Activated CD4-positive, alpha-beta T cell treated with anti-CD3 and anti-CD28 coated beads, Interleukin-2, amount 10 ng/mL, durations not matched to agents 7 days and 5 days (primary cell): ENCODE results near the gene KRI1. TPM values are rescaled to one million over a fixed set of nuclear protein-coding genes. Genes with fewer than 3 reads are reported as not detected.
"Not testable (repeated sequence)": the region's sequence is repeated elsewhere in the genome, so short reads cannot be mapped to it uniquely, and the experiment has no call there.

Source experiments
- CTCF ChIA-PET: fragments of 350-600 bp; sonication (Branson Sonifier 250); formaldehyde crosslinking; loops from one replicate; lab custom pipeline; 2021; ENCODE audit warnings: antibody characterized with exemption; lab: Charles Lee
- POLR2A ChIA-PET: fragments of 350-600 bp; sonication (Branson Sonifier 250); formaldehyde crosslinking; loops from one replicate; lab custom pipeline; 2021; ENCODE audit warnings: antibody characterized with exemption; lab: Charles Lee
- DNase-seq: peaks from one replicate; pipeline ENCODE4 v3.0.0-alpha.2; 2020
- H3K27ac Mint-ChIP-seq: one replicate; pipeline ENCODE4 v1.8.0; 2021; ENCODE audit warnings: mild to moderate bottlenecking, moderate library complexity, mixed read lengths
- H3K27me3 Mint-ChIP-seq: one replicate; pipeline ENCODE4 v1.8.0; 2021; ENCODE audit warnings: mixed read lengths
- H3K36me3 Mint-ChIP-seq: one replicate; pipeline ENCODE4 v1.8.0; 2021; ENCODE audit warnings: low read depth, mixed read lengths
- H3K4me1 Mint-ChIP-seq: one replicate; pipeline ENCODE4 v1.8.0; 2021; ENCODE audit warnings: mixed read lengths
- H3K4me3 Mint-ChIP-seq: one replicate; pipeline ENCODE4 v1.8.0; 2021; ENCODE audit warnings: mild to moderate bottlenecking, moderate library complexity, mixed read lengths
- H3K9me3 Mint-ChIP-seq: one replicate; pipeline ENCODE4 v1.8.0; 2021; ENCODE audit warnings: mixed read lengths
- total RNA-seq, 2 experiments: library from RNA; stranded (reverse); gene quantifications; one replicate each; pipeline ENCODE4 v1.2.3, GENCODE V29; 2021

The KRI1 gene
- total RNA-seq, 2 experiments from 2014 or later = 68.1 to 78.4 TPM

GRCh38 chr19:10554760-10555609 is 10.8 kb downstream of the KRI1 start:
- ChIA-PET CTCF (interaction anchor here (0.6 to 2.3 kb wide), 9 partner anchors 9 to 175 kb away, joined by 3 to 8 read pairs (median 4); partner anchors contain the start of genes DNM2 and TYK2), POLR2A (no interaction called here)
- no peak for DNase-seq
- Mint-ChIP-seq H3K4me1 (peaks cover 63% of the 10 kb centered on the region), H3K9me3 (no peaks in the 10 kb centered on the region), H3K27me3 (no peaks in the 10 kb centered on the region), H3K4me3 (peak overlapping the region; percentile 70), H3K36me3 (peaks cover 76% of the 10 kb centered on the region), H3K27ac (peak overlapping the region; percentile 96)

- H3K9me3 Mint-ChIP-seq = no peaks in the 10 kb centered on the region
- ChIA-PET CTCF (interaction anchor here (0.6 to 3.2 kb wide), 13 partner anchors 9 to 163 kb away, joined by 3 to 14 read pairs (median 4); partner anchors contain the start of genes DNM2 and KRI1), POLR2A (interaction anchor here (0.5 kb wide), 1 partner anchor 58 kb away, joined by 4 read pairs; no protein-coding TSS in a partner anchor)
- peaks cover 63% of the 10 kb centered on the region for H3K4me1 Mint-ChIP-seq
- peaks cover 73% of the 10 kb centered on the region for H3K36me3 Mint-ChIP-seq
- H3K27ac Mint-ChIP-seq = peak overlapping the region; percentile 96
- DNase-seq = peak; percentile 84
- H3K4me3 Mint-ChIP-seq = peak overlapping the region; percentile 70
- no peaks in the 10 kb centered on the region for H3K27me3 Mint-ChIP-seq
Observed at GRCh38 chr19:10553943-10554381, 11.8 kb downstream of the KRI1 start.

- ChIA-PET POLR2A (no interaction called here), CTCF (interaction anchor here (0.6 to 3.2 kb wide), 20 partner anchors 8 to 164 kb away, joined by 3 to 14 read pairs (median 4); partner anchors contain the start of genes DNM2 and KRI1)
- peaks cover 72% of the 10 kb centered on the region for H3K36me3 Mint-ChIP-seq
- peaks cover 60% of the 10 kb centered on the region for H3K4me1 Mint-ChIP-seq
- no peaks in the 10 kb centered on the region for H3K27me3 Mint-ChIP-seq
- H3K27ac Mint-ChIP-seq = peak overlapping the region; percentile 96
- H3K9me3 Mint-ChIP-seq = no peaks in the 10 kb centered on the region
- DNase-seq = no peak
- peak overlapping the region; percentile 70 for H3K4me3 Mint-ChIP-seq
Observed at GRCh38 chr19:10553087-10553667, 12.6 kb downstream of the KRI1 start.

GRCh38 chr19:10552510-10553053 is 13.2 kb downstream of the KRI1 start:
- peaks cover 67% of the 10 kb centered on the region for H3K36me3 Mint-ChIP-seq
- DNase-seq = no peak
- CTCF ChIA-PET = interaction anchor here (0.6 to 3.2 kb wide), 17 partner anchors 8 to 153 kb away, joined by 3 to 14 read pairs (median 4); partner anchors contain the start of gene KRI1
- peak overlapping the region; percentile 96 for H3K27ac Mint-ChIP-seq
- peaks cover 58% of the 10 kb centered on the region for H3K4me1 Mint-ChIP-seq
- peak overlapping the region; percentile 30 for H3K4me3 Mint-ChIP-seq
- POLR2A ChIA-PET = no interaction called here
- H3K9me3 Mint-ChIP-seq = no peaks in the 10 kb centered on the region
- no peaks in the 10 kb centered on the region for H3K27me3 Mint-ChIP-seq

DNA sequence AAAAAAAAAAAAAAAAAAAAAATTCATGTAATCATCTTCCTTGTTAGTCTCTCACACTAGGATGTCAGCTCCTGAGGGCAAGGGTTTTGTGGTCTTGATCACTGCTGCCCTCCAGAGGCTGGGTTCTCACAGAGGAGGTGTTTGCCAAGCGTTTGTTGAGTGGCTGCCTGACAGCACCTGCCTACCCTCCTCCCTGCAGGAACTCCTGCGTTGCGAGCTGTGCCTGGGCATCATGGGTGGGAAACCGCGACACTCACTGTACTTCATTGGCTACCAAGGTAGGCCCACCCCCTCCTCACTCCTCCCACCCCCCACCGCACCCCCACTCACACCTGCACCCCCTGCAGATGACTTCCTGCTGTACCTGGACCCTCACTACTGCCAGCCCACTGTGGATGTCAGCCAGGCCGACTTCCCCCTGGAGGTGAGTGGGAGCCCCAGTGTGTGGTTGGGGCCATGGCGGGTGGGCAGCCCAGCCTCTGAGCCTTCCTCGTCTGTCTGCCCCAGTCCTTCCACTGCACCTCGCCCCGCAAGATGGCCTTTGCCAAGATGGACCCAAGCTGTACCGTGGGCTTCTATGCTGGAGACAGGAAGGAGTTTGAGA is 14.0 kb downstream of the KRI1 start:
- Mint-ChIP-seq H3K4me1 (peaks cover 61% of the 10 kb centered on the region), H3K27ac (peak overlapping the region; percentile 71), H3K27me3 (no peaks in the 10 kb centered on the region), H3K4me3 (no peak overlapping the region), H3K9me3 (no peaks in the 10 kb centered on the region), H3K36me3 (peaks cover 70% of the 10 kb centered on the region)
- CTCF ChIA-PET = interaction anchor here (0.6 to 3.2 kb wide), 13 partner anchors 9 to 134 kb away, joined by 3 to 10 read pairs (median 4); partner anchors contain the start of gene KRI1
- POLR2A ChIA-PET = no interaction called here
- DNase-seq = peak; percentile 61

- H3K27ac Mint-ChIP-seq = peak overlapping the region; percentile 36
- DNase-seq, H3K27me3 Mint-ChIP-seq, POLR2A ChIA-PET, H3K9me3 Mint-ChIP-seq, H3K4me3 Mint-ChIP-seq: not testable (repeated sequence)
- peaks cover 64% of the 10 kb centered on the region for H3K36me3 Mint-ChIP-seq
- H3K4me1 Mint-ChIP-seq = peaks cover 59% of the 10 kb centered on the region
- CTCF ChIA-PET = interaction anchor here (1.0 to 2.0 kb wide), 3 partner anchors 13 to 133 kb away, joined by 3 to 4 read pairs (median 4); no protein-coding TSS in a partner anchor
Observed at GRCh38 chr19:10551006-10551405, 14.8 kb downstream of the KRI1 start.

DNA sequence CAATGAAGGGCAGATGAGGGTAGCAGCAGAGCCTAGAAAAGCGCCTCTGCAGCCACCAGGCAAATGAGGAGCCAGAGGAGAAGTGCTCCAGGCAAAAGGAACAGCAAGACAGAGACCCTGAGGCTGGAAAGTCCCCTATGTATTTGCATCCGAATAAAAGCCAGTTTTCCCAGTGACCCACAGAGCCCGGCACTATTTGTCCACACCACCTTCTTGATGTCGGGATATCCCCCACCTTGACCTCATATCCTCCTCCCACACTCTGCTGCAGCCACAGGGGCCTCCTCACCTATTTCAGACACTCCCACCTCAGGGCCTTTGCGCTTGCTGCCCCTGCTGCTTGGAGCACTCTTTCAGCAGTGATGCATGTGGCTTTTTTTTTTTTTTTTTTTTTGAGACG is 15.5 kb downstream of the KRI1 start:
- no peak for DNase-seq
- Mint-ChIP-seq H3K27ac (no peak overlapping the region), H3K4me3 (no peak overlapping the region), H3K27me3 (no peaks in the 10 kb centered on the region), H3K9me3 (no peaks in the 10 kb centered on the region), H3K4me1 (peaks cover 52% of the 10 kb centered on the region), H3K36me3 (peaks cover 58% of the 10 kb centered on the region)
- ChIA-PET CTCF (no interaction called here), POLR2A (no interaction called here)

DNA sequence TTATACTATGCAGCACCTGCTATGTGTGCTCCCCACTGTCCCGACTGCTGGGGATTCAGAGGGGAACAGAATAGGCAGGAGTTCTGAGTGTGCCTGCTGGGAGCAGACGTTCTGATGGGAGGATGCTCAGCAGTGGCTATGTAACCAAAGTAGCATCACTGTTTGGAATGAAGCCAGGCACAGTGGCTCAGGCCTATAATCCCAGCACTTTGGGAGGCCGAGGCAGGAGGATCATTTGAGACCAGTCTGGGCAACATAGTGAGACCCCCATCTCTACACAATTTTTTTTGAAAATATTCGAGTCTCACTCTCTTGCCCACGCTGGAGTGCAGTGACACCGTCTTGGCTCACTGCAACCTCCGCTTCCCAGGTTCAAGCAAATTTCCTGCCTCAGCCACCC is 16.1 kb downstream of the KRI1 start:
- peaks cover 57% of the 10 kb centered on the region for H3K36me3 Mint-ChIP-seq
- ChIA-PET POLR2A (no interaction called here), CTCF (no interaction called here)
- H3K4me1 Mint-ChIP-seq = peaks cover 52% of the 10 kb centered on the region
- DNase-seq = no peak
- no peaks in the 10 kb centered on the region for H3K27me3 Mint-ChIP-seq
- H3K27ac Mint-ChIP-seq = no peak overlapping the region
- H3K9me3 Mint-ChIP-seq = no peaks in the 10 kb centered on the region
- no peak overlapping the region for H3K4me3 Mint-ChIP-seq

DNA sequence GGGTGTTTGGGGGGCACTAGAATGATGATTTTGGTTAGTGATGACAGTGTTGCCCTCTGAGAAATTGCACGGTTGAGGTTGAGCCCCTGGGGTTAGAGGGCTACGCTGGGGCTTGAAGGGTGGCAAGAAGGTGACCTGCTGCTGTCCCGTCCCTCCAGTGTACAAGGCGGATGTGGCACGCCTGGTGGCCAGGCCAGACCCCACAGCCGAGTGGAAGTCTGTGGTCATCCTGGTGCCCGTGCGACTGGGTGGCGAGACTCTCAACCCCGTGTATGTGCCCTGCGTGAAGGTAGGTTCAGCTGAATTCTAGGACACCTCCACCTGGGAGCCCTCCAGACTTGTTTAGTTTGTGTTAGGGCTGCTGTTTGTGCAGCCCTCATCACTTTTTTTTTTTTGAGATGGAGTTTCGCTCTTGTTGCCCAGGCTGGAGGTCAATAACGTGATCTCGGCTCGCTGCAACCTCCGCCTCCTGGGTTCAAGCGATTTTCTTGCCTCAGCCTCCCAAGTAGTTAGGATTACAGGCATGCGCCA is 17.0 kb downstream of the KRI1 start:
- ChIA-PET CTCF (interaction anchor here (1.3 kb wide), 1 partner anchor 33 kb away, joined by 3 read pairs; no protein-coding TSS in a partner anchor), POLR2A (no interaction called here)
- peaks cover 50% of the 10 kb centered on the region for H3K36me3 Mint-ChIP-seq

DNA sequence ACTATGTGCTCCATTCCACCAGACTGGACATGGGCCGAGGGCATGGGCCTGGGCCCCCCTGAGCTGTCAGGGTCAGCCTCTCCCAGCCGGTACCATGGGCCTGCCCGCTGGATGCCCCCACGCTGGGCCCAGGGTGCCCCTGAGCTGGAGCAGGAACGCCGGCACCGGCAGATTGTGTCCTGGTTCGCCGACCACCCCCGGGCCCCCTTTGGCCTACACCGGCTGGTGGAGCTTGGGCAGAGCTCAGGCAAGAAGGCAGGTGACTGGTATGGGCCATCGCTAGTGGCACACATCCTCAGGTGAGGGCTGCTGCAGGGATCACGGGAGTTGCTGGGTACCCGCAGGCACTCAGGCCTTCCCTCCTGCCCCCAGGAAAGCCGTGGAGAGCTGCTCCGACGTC is 19.0 kb downstream of the KRI1 start:
- Mint-ChIP-seq H3K27ac (no peak overlapping the region), H3K36me3 (peaks cover 33% of the 10 kb centered on the region), H3K9me3 (no peaks in the 10 kb centered on the region), H3K27me3 (no peaks in the 10 kb centered on the region), H3K4me1 (peaks cover 31% of the 10 kb centered on the region), H3K4me3 (no peak overlapping the region)
- no peak for DNase-seq
- POLR2A ChIA-PET = interaction anchor here (0.7 kb wide), 1 partner anchor 11 kb away, joined by 3 read pairs; no protein-coding TSS in a partner anchor
- CTCF ChIA-PET = interaction anchor here (0.6 to 1.3 kb wide), 2 partner anchors 63 to 76 kb away, joined by 3 read pairs; no protein-coding TSS in a partner anchor

More for the DNA sequence above, 17.0 kb downstream of the KRI1 start:
- H3K4me3 Mint-ChIP-seq = no peak overlapping the region
- H3K4me1 Mint-ChIP-seq = peaks cover 47% of the 10 kb centered on the region
- H3K9me3 Mint-ChIP-seq = no peaks in the 10 kb centered on the region
- H3K27ac Mint-ChIP-seq = no peak overlapping the region
- H3K27me3 Mint-ChIP-seq = no peaks in the 10 kb centered on the region
- no peak for DNase-seq

DNA sequence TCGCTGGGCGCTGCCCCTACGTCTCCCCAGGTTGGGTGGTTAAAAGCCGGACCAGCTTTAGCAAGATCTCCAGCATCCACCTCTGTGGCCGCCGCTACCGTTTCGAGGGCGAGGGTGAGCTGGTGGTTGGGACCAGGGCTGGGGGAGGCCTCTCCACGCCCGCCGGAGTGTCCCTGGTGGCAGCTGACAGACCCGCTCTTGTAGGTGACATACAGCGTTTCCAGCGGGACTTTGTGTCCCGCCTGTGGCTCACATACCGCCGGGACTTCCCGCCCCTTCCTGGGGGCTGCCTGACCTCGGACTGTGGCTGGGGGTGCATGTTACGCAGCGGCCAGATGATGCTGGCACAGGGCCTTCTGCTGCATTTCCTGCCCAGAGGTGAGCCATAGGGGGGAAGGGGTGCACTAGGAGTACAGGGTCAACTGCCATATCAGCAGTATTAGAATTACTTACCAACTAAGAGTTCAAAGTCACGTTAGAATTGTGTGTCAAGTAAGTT is 21.0 kb downstream of the KRI1 start:
- ChIA-PET POLR2A (no interaction called here), CTCF (interaction anchor here (0.6 to 1.2 kb wide), 2 partner anchors 9 to 137 kb away, joined by 3 read pairs; no protein-coding TSS in a partner anchor)
- DNase-seq = no peak
- Mint-ChIP-seq H3K4me1 (peaks cover 16% of the 10 kb centered on the region), H3K27me3 (peaks cover 5% of the 10 kb centered on the region), H3K4me3 (peak overlapping the region; percentile 89), H3K36me3 (peaks cover 16% of the 10 kb centered on the region), H3K9me3 (no peaks in the 10 kb centered on the region), H3K27ac (peak overlapping the region; percentile 90)
